ENCODE results near the gene UBE2S. TPM values are rescaled to one million over a fixed set of nuclear protein-coding genes. Genes with fewer than 3 reads are reported as not detected.

UBE2S gene
- polyA plus RNA-seq, 1 donor (not counting 4 experiments of a cell fraction or from before 2014, with no cell fraction given): 31.8 TPM

DNA sequence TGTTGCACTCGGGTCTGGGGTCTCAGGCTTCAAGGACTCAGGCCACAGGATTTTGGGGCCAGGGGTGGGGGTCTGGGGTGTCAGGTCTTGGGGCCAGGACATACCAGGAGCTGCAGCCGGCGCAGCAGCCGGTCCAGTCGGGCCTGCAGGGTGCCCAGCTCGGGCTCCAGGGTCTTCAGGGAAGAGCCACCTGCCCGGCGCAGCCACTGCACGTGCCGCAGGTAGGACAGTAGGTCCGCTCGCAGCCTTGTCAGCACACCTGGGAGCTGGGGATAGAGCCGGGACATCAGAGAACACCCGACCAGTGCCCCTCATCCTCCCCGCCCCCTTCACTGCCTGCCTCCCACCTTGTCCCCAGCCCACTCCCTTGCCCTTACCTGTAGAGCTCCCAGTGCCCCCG, 39.5 kb downstream of the UBE2S start:
- no peak overlapping the region for H3K4me3 ChIP-seq (ENCODE audit: control insufficient read depth in 2 of 3, extremely low read depth in 1 of 3, insufficient read depth in 2 of 3, low read depth in 1 of 3, low read length in 3 of 3)
- no peaks in the 10 kb centered on the region for H4K20me1 ChIP-seq (ENCODE audit: control insufficient read depth, extremely low read depth, insufficient read depth, low read length)
- H3K27me3 ChIP-seq (ENCODE audit: control insufficient read depth, extremely low read depth, insufficient read depth, low read length): peaks cover 7% of the 10 kb centered on the region
- TF ChIP-seq, protein P1, sequence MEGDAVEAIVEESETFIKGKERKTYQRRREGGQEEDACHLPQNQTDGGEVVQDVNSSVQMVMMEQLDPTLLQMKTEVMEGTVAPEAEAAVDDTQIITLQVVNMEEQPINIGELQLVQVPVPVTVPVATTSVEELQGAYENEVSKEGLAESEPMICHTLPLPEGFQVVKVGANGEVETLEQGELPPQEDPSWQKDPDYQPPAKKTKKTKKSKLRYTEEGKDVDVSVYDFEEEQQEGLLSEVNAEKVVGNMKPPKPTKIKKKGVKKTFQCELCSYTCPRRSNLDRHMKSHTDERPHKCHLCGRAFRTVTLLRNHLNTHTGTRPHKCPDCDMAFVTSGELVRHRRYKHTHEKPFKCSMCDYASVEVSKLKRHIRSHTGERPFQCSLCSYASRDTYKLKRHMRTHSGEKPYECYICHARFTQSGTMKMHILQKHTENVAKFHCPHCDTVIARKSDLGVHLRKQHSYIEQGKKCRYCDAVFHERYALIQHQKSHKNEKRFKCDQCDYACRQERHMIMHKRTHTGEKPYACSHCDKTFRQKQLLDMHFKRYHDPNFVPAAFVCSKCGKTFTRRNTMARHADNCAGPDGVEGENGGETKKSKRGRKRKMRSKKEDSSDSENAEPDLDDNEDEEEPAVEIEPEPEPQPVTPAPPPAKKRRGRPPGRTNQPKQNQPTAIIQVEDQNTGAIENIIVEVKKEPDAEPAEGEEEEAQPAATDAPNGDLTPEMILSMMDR (optimal IDR thresholded peaks at IDR 0.05 in 1 of 3, IDR thresholded peaks at IDR 0.05 in 1 of 3, conservative IDR thresholded peaks at IDR 0.05 in 1 of 3; ENCODE audit: extremely low read depth in 1 of 3, insufficient read depth in 2 of 3, low read length in 3 of 3): no peak
- TF ChIP-seq EZH2 (IDR thresholded peaks at IDR 0.05; ENCODE audit: low read length): no peak
- H3K9me1 ChIP-seq (ENCODE audit: control insufficient read depth, extremely low read depth, insufficient read depth, low read length): no peaks in the 10 kb centered on the region
- H3K9me3 ChIP-seq (ENCODE audit: control insufficient read depth, low read depth, low read length): no peaks in the 10 kb centered on the region
- H3K4me1 ChIP-seq (ENCODE audit: control insufficient read depth, extremely low read depth, insufficient read depth, low read length): peaks cover 15% of the 10 kb centered on the region
- no peak overlapping the region for H3K9ac ChIP-seq (ENCODE audit: control insufficient read depth, extremely low read depth, insufficient read depth, low read length)
- dilution Hi-C loops (cut with MboI; ENCODE audit: extremely low pct_ligation_motif_present, low sequenced_read_pairs): no loop called here
- no peak overlapping the region for H2AFZ ChIP-seq (ENCODE audit: control insufficient read depth, low read length)
- no peak overlapping the region for H3K27ac ChIP-seq (ENCODE audit: control insufficient read depth, insufficient read depth, low read length)
- DNase-seq (ENCODE audit: low read depth, low spot score) (no peak), FAIRE-seq (no peak)
- H3K4me2 ChIP-seq (ENCODE audit: control insufficient read depth, extremely low read depth, insufficient read depth, low read depth, low read length): no peak overlapping the region
- no peaks in the 10 kb centered on the region for H3K36me3 ChIP-seq (ENCODE audit: control insufficient read depth in 2 of 2, extremely low read depth in 1 of 2, insufficient read depth in 2 of 2, low read length in 2 of 2)
- H3K79me2 ChIP-seq (ENCODE audit: control insufficient read depth, insufficient read depth, low read length): no peaks in the 10 kb centered on the region

DNA sequence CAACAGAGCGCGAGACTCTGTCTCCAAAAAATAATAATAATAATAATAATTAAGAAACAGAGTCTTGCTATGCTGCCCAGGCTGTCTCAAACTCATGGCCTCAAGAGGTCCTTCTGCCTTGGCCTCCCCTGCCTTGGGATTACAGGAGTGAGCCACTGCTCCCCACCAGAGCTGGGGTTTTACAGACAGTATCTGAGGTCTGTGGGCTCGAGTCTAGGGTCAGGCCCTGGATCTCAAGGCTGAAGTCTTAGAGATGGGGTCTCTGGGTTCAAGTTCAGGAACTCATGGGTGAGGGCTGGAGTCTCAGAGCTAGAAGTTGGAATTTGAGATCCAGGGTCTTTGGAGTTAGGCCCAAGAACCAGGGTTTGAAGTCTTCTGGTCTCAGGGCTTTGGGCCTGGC, 40.8 kb downstream of the UBE2S start:
- no peak overlapping the region for H3K4me2 ChIP-seq (ENCODE audit: control insufficient read depth, extremely low read depth, insufficient read depth, low read depth, low read length)
- H3K27me3 ChIP-seq (ENCODE audit: control insufficient read depth, extremely low read depth, insufficient read depth, low read length): peaks cover 7% of the 10 kb centered on the region
- no peak for TF ChIP-seq EZH2 (IDR thresholded peaks at IDR 0.05; ENCODE audit: low read length)
- TF ChIP-seq, protein P1 (optimal IDR thresholded peaks at IDR 0.05 in 1 of 3, IDR thresholded peaks at IDR 0.05 in 1 of 3, conservative IDR thresholded peaks at IDR 0.05 in 1 of 3; ENCODE audit: extremely low read depth in 1 of 3, insufficient read depth in 2 of 3, low read length in 3 of 3): no peak

More for the DNA sequence above, 40.8 kb downstream of the UBE2S start:
- Histone ChIP-seq H3K4me3 (ENCODE audit: control insufficient read depth in 2 of 3, extremely low read depth in 1 of 3, insufficient read depth in 2 of 3, low read depth in 1 of 3, low read length in 3 of 3) (no peak overlapping the region), H3K27ac (ENCODE audit: control insufficient read depth, insufficient read depth, low read length) (no peak overlapping the region), H3K9ac (ENCODE audit: control insufficient read depth, extremely low read depth, insufficient read depth, low read length) (no peak overlapping the region), H3K36me3 (ENCODE audit: control insufficient read depth in 2 of 2, extremely low read depth in 1 of 2, insufficient read depth in 2 of 2, low read length in 2 of 2) (no peaks in the 10 kb centered on the region), H3K9me3 (ENCODE audit: control insufficient read depth, low read depth, low read length) (no peaks in the 10 kb centered on the region), H2AFZ (ENCODE audit: control insufficient read depth, low read length) (no peak overlapping the region), H3K4me1 (ENCODE audit: control insufficient read depth, extremely low read depth, insufficient read depth, low read length) (peaks cover 15% of the 10 kb centered on the region), H4K20me1 (ENCODE audit: control insufficient read depth, extremely low read depth, insufficient read depth, low read length) (no peaks in the 10 kb centered on the region), H3K9me1 (ENCODE audit: control insufficient read depth, extremely low read depth, insufficient read depth, low read length) (no peaks in the 10 kb centered on the region), H3K79me2 (ENCODE audit: control insufficient read depth, insufficient read depth, low read length) (no peaks in the 10 kb centered on the region)
- FAIRE-seq (no peak), DNase-seq (ENCODE audit: low read depth, low spot score) (no peak)
- dilution Hi-C loops (cut with MboI; ENCODE audit: extremely low pct_ligation_motif_present, low sequenced_read_pairs): no loop called here

All from keratinocyte (primary cell).